HG03108 (cell line): ENCODE data around the gene CCL8.

Experiments
- ATAC-seq: cut with Tn5 transposase; IDR thresholded peaks from one replicate; pipeline ENCODE4 v1.9.1; 2021; ENCODE audit warnings: moderate library complexity; ENCODE audit not compliant: unreplicated experiment

The CCL8 gene

DNA sequence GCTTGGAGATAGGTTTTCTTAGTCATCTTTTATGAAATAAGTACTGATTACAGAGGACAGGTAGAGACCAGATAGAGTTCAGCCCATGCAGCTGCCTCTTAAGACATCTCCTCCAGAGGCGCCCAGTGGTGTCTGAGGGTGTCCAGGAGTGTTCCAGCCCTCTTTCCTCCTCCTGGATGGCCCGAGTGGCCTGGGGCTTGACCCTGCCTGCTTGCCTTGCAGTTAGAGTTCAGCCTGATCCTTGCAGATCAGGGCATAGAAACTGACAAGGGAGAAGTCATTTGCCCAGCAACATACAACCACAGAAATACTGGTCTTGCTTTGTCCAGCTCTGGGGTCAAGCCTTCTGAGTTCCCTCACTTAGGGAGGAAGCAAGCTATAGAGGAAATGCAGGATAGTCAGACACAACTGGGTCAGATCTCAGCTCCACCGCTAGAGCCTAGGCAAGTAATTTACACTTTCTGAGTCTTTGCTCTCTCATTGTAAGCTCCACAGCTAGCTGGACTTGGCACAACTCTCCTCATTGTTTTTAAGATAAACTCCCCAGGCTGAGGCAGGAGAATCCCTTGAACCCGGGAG lies 47.4 kb downstream of the CCL8 start:
- no peak for ATAC-seq

DNA sequence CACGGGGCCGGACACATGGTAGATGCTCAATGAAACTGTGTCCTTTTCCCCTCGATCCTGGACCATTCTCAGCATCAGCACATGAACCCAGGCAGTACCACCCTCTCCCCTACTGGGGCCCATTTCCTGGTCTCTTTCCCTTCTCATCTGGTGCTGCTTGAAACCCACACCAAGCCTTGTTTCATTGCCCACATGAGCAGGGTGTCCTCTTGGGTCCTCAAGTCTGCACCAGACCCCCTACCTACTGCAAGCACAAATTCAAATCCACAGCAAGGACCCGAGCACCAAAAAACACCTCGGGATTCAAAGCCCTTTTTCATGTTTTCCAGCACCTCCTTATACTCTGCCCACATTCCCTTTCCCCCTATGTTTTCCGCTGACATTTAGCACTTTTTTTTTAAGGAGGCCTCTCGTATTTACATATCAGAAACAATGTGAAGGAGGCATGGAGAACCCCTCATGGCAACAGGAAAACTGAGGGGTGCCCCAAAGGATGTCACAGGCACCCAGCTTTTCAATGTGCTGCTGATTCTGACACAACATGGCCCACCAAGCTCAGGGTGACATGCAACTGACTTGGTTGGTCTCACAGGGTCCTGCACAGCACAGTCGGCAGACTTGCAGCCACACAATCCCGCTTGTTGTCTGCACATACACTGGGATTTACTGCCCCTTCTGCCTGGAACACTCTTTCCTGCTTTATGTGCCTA lies 48.4 kb downstream of the CCL8 start:
- ATAC-seq, result no peak

DNA sequence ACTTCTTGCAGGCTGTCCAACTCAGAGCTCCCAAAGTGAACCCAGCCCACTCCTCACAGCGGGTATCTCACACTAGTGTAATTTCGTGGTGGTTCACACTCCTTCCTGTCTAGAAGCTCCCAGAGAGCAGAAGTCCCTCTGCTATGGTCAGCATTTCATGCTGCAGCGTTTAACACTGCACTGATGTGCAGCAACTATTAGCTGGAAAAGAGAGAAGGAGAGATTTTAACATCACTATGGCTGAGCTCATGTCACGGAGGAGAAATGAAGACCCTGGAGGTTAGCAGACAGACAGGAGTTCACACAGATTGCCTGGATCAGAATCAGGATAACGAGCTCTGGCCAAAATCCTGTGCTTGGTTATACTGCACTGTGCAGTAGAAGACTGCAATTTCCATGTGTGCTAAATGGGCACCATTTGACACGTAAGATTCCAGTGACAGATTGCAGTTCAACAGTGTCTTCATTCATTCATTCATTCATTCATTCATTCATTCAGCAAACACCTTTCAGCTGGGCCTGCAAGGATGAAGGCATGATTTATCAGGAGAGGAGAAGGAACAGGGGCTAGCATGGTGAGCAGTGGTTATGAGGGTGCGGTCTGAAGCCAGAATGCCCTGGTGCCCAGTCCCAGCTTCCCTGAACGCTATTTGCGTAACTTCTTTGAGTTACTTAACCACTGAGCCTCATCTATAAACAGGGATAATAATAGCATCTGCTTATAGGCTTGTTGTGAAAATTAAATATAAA lies 49.1 kb downstream of the CCL8 start:
- no peak for ATAC-seq

GRCh38 chr17:34368946-34369500 lies 49.8 kb downstream of the CCL8 start:
- no peak for ATAC-seq

DNA sequence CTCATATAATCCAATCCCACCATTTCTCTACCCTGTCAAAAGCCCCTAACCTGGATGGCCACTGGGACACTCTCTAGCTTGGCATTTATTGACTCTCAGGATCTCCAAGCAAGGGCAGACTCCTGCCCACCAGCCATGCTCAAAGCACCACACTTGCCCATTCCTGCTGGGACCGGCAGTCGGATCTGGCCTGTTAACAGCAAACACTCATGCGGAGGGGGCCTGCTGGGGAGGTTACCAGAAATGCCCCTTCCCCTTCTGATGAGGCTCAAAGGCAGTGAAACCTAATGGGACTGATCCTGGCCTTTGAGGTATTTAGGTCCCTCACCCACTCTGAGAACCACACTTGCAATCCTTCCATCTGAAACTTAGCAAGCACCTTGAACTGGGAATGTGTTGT lies 50.3 kb downstream of the CCL8 start:
- no peak for ATAC-seq

DNA sequence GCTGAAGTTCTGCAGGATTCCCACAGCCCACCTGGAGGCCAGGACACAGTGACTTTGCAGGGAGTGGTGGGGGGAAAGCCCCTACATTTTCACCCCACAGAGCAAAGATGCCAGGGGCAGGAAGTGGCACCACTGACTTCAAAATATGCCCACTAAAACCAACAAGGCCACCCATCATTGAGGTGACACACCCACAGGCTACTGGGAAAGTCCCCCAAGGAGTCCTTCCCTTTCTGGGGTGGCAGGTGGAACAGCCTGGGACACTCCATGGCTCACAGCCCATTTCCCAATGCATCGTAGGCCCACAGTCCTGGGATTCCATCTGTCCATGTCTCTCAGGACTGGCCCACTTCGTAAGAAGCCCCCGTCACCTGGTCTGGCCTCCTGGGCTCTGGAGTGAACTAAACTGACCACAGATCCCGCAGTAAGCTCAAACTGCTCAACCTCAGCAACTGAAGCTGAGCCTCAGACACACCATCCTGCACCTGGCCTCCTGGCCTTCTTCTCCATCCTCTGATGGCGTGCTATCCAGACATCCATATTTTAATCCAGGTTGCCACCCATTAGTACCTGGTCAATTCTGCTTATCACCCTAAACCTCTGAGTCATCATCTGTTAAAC lies 51.3 kb downstream of the CCL8 start:
- ATAC-seq, result no peak

DNA sequence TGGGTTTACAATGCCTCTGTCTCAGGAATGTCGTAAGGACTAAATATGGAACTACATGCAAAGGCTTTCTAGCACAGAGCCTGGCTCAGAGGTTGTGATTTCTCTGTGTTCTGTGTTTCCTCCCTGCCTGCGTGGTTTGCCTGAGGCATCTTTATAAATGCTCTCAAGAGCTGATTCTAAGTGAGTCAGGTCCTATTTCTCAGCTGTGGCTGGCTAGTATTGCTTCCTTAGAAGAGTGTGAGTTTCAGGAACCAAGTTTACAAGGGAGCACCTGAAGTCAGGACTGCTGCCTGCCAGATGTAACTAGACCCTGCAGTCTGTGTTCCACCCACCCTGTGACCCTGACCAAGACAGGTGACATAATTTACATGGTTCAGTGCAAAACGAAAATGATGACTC lies 51.8 kb downstream of the CCL8 start:
- ATAC-seq, result no peak
